Skeletal muscle tissue (tissue), 4 donors: Measurements from ENCODE around the gene AHCYL1. TPM values are rescaled to one million over a fixed set of nuclear protein-coding genes. Genes with fewer than 3 reads are reported as not detected.

Source experiments
- H3K27ac ChIP-seq: one replicate; pipeline ENCODE4 v1.7.0; 2013; ENCODE audit warnings: mild to moderate bottlenecking, low read depth, low read length, inconsistent platforms
- H3K27me3 ChIP-seq, 3 donors: one replicate each; pipeline ENCODE4 v1.7.0; 2013; ENCODE audit warnings: low read length in 3 of 3; ENCODE audit not compliant: control insufficient read depth in 3 of 3, insufficient read depth in 3 of 3
- H3K36me3 ChIP-seq, 3 donors: one replicate each; pipeline ENCODE4 v1.7.0; 2013; ENCODE audit warnings: low read length in 3 of 3; ENCODE audit not compliant: control insufficient read depth in 3 of 3, insufficient read depth in 3 of 3
- H3K4me1 ChIP-seq, 3 donors: one replicate each; pipeline ENCODE4 v1.7.0; 2013; ENCODE audit warnings: low read length in 3 of 3, mild to moderate bottlenecking in 3 of 3; ENCODE audit not compliant: control insufficient read depth in 3 of 3, insufficient read depth in 3 of 3
- H3K4me3 ChIP-seq, 3 donors: one replicate each; pipeline ENCODE4 v1.7.0; 2013; ENCODE audit warnings: low read length in 3 of 3
- H3K9ac ChIP-seq, 3 donors: one replicate each; pipeline ENCODE4 v1.7.0; 2013; ENCODE audit warnings: low read length in 3 of 3, mild to moderate bottlenecking in 3 of 3, moderate library complexity in 2 of 3, low read depth in 1 of 3
- H3K9me3 ChIP-seq, 3 donors: one replicate each; pipeline ENCODE4 v1.7.0; 2013; ENCODE audit warnings: low read length in 3 of 3; ENCODE audit not compliant: control insufficient read depth in 3 of 3
- total RNA-seq: library from RNA; depleted of rRNA; stranded (reverse); fragments of >200 nt; gene quantifications from one replicate; pipeline ENCODE4 v1.2.3, GENCODE V29; 2014
- donor health status: Osteomylitis.

The AHCYL1 gene
- total RNA-seq, 1 donor from 2014 or later: 21.9 TPM

DNA sequence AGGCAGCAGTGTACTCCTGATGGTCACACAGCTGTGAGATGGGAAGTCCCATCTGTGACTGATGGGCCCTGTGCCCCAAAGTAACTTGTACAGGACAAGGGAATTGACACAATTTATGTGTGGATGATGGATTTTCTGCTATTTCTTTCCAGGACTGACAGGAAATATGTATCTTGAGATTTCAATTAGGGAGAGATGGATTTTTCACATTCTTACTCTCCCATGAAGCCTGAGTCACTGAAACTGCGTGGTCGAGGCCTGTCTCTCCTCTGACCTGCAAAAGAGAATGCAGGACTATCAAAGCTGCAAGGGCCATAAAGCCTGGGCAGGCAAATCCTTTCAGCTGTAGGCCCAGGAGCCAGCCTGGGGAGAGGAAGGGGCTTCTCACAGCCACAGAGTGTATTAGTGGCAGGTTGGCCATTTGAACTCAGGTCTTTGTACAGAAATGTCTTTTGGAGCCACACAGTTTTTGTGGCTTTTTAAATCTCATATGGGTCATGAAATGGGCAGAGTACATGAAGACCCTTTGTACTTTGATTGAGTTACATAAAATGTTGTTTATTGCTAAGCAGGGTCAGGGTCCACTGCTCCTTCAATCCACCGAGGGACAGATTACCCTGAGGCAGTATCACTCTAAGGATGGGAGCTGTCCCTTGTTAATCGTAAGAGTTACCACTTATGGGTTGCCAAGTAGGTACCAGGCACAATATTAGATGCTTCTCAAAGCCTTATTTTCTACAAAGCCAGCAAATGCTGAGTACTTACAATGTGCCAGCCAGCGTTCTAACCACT, 71.1 kb downstream of the AHCYL1 start:
- Histone ChIP-seq H3K9me3 (no peaks in the 10 kb centered on the region), H3K9ac (no peak overlapping the region), H3K4me3 (no peak overlapping the region), H3K4me1 (peaks cover 8 to 9% (median 8%) of the 10 kb centered on the region in 3 donors), H3K27me3 (no peaks in the 10 kb centered on the region), H3K27ac (no peak overlapping the region), H3K36me3 (peaks cover 69 to 75% (median 73%) of the 10 kb centered on the region in 3 donors)

DNA sequence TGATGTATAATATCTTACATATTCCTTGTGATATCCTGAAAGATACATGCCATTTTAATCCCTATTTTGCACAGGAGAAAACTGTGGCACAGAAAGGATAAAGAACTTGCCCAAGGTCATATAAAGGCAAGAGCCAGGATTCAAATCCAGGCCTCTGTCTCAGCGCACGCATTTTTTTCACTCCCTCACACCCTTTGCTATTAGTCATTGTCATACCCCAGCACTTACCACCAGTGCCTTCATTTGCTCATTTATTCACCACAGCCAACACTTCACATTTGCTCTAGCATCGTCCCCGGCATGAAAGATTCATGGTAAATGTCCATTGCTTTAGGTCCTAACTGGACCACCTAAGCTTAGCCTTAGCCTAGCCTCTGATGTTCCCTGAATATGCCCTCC, 71.7 kb downstream of the AHCYL1 start:
- Histone ChIP-seq H3K27ac (no peak overlapping the region), H3K4me1 (peaks cover 4 to 8% (median 8%) of the 10 kb centered on the region in 3 donors), H3K9ac (peak overlapping the region in 1 of 3 donors; percentile 5), H3K36me3 (peaks cover 63 to 69% (median 69%) of the 10 kb centered on the region in 3 donors), H3K27me3 (no peaks in the 10 kb centered on the region), H3K4me3 (no peak overlapping the region), H3K9me3 (no peaks in the 10 kb centered on the region)

GRCh38 chr1:110056776-110057175, 72.2 kb downstream of the AHCYL1 start:
- H3K27me3 ChIP-seq: no peaks in the 10 kb centered on the region
- no peak overlapping the region for H3K27ac ChIP-seq
- H3K36me3 ChIP-seq: peaks cover 58 to 64% (median 64%) of the 10 kb centered on the region in 3 donors
- H3K9me3 ChIP-seq: no peaks in the 10 kb centered on the region
- H3K4me1 ChIP-seq: peaks cover 4 to 8% (median 8%) of the 10 kb centered on the region in 3 donors
- H3K4me3 ChIP-seq: no peak overlapping the region
- H3K9ac ChIP-seq: peak overlapping the region in 1 of 3 donors; percentile 5

DNA sequence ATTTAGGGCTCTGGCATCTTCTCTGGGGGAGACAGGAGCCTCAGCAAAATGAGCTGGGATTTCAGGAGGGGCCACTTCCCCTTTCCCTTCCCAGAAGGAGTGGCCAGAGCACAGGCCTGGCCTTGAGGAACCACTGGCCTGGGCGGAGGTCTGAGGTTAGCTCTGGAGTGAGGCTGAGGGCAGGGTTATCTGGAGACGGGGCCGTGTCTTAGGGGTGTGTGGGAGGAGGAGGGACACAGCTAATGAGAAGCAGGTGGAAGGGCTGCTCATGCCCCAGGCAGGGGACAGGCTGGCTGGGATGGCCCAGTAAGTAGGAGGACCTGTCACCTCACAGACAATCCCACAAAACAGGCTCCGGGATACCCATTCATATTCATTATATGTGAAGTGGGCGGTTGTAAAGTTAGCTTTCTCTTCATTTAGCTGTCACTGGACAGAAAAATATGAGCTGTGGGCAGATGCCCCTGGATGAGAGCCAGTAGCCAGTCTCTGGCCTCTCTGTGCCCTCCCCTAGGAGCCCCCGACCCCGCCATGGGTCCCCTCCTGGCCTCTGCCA, 73.5 kb downstream of the AHCYL1 start:
- H3K9ac ChIP-seq: no peak overlapping the region
- H3K9me3 ChIP-seq: no peaks in the 10 kb centered on the region
- H3K36me3 ChIP-seq: peaks cover 46 to 55% (median 54%) of the 10 kb centered on the region in 3 donors
- H3K4me3 ChIP-seq: no peak overlapping the region
- H3K4me1 ChIP-seq: peaks cover 4 to 12% (median 8%) of the 10 kb centered on the region in 3 donors
- H3K27me3 ChIP-seq: no peaks in the 10 kb centered on the region
- no peak overlapping the region for H3K27ac ChIP-seq

- H3K27ac ChIP-seq: no peak overlapping the region
- peaks cover 41 to 50% (median 49%) of the 10 kb centered on the region in 3 donors for H3K36me3 ChIP-seq
- no peak overlapping the region for H3K4me3 ChIP-seq
- peaks cover 4 to 12% (median 6%) of the 10 kb centered on the region in 3 donors for H3K4me1 ChIP-seq
- H3K9me3 ChIP-seq: no peaks in the 10 kb centered on the region
- no peak overlapping the region for H3K9ac ChIP-seq
- H3K27me3 ChIP-seq: no peaks in the 10 kb centered on the region
These were observed 74.0 kb downstream of the AHCYL1 start for GRCh38 chr1:110058591-110058990.

- Histone ChIP-seq H3K9me3 (no peaks in the 10 kb centered on the region), H3K27me3 (no peaks in the 10 kb centered on the region), H3K9ac (no peak overlapping the region), H3K4me1 (peaks cover 0 to 8% (median 4%) of the 10 kb centered on the region in 3 donors), H3K27ac (no peak overlapping the region), H3K36me3 (peaks cover 34 to 42% (median 42%) of the 10 kb centered on the region in 3 donors), H3K4me3 (no peak overlapping the region)
These were observed 74.7 kb downstream of the AHCYL1 start for GRCh38 chr1:110059133-110059863.

GRCh38 chr1:110060034-110060661, 75.6 kb downstream of the AHCYL1 start:
- Histone ChIP-seq H3K4me1 (peaks cover 0 to 7% (median 4%) of the 10 kb centered on the region in 3 donors), H3K36me3 (peaks cover 26 to 35% (median 33%) of the 10 kb centered on the region in 3 donors), H3K9me3 (no peaks in the 10 kb centered on the region), H3K27me3 (no peaks in the 10 kb centered on the region), H3K27ac (no peak overlapping the region), H3K4me3 (no peak overlapping the region), H3K9ac (no peak overlapping the region)

DNA sequence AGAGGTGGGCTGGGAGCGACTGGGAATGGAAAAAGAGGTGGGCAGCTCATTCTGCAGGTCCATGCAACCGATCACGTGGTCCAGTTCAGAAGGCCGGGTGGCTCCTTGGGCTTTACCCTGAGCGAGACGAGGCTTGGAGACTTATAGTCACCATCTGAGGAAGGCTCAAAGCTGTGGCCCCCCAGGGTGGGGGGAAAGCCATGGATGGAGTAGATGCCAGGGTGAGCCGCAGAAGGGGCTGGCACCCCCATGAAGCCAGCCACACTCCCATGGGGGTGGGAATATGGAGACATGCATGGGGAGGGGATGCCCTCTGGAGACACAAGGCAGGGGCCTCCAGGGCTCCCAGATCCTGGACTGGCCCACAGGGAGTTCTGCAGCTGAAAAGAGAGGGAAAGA, 76.1 kb downstream of the AHCYL1 start:
- H3K9ac ChIP-seq: no peak overlapping the region
- H3K4me1 ChIP-seq: peaks cover 0 to 7% (median 4%) of the 10 kb centered on the region in 3 donors
- H3K9me3 ChIP-seq: no peaks in the 10 kb centered on the region
- H3K27me3 ChIP-seq: peaks cover 1 to 3% (median 3%) of the 10 kb centered on the region in 3 donors
- H3K4me3 ChIP-seq: no peak overlapping the region
- H3K36me3 ChIP-seq: peaks cover 23 to 30% (median 28%) of the 10 kb centered on the region in 3 donors
- H3K27ac ChIP-seq: no peak overlapping the region

DNA sequence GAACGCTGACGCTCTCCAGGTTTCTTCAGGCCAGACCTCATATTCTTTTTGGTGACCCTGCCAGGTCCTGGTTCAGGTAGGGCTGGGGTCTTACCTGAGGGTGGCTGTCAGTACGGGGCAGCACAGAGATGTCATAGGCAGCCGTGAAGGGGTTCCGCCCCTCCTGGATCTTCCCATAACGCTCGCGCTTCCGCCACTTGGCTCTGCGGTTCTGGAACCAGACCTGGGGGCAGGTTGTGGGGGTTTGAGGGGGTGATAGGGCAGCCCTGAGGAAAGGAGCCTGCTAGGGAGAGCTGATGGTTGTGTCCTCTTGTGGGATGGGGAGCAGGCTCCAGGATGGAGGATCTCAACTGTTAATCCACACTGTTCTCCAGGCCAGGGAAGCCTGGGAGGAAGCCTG, 76.8 kb downstream of the AHCYL1 start:
- Histone ChIP-seq H3K9me3 (no peaks in the 10 kb centered on the region), H3K4me3 (no peak overlapping the region), H3K27ac (no peak overlapping the region), H3K27me3 (peaks cover 6 to 9% (median 7%) of the 10 kb centered on the region in 3 donors), H3K4me1 (peaks cover 0 to 7% (median 4%) of the 10 kb centered on the region in 3 donors), H3K9ac (no peak overlapping the region), H3K36me3 (peaks cover 21 to 24% (median 21%) of the 10 kb centered on the region in 3 donors)
